A549 treated with Hydrocortisone at 1 μM for 4 hours (cell line): ENCODE measurements around the gene SNX20. TPM values are rescaled to one million over a fixed set of nuclear protein-coding genes. Genes with fewer than 3 reads are reported as not detected.

ENCODE experiments used
- total RNA-seq: library from RNA; stranded (reverse); fragments of 200-300 nt; extraction: Qiagen RNA extraction; gene quantifications from 5 replicates; pipeline ENCODE4 v1.2.3, GENCODE V29; 2022

Gene SNX20
- total RNA-seq, result not detected in 5 replicates

GRCh38 chr16:50681021-50681885 is at the start of gene SNX20:
Gene SNX20, minus strand, starts transcription at chr16:50681312. Its CDS starts 3,786 bp downstream, at chr16:50677526.

GRCh38 chr16:50692999-50693781 is 12.1 kb upstream of the SNX20 start, which contains the start of gene NOD2:
Gene NOD2, plus strand, starts transcription at chr16:50693606. Its CDS starts 5,890 bp downstream, at chr16:50699496.

Other genes starting within 250 kb of the SNX20 start
- gene NKD1, start 132.9 kb downstream of the SNX20 start, total RNA-seq, result 0.14 to 0.70 TPM (median 0.38 TPM) in 5 replicates
- 0.01 to 0.21 TPM (median 0.04 TPM) in 4 of 5 replicates, not detected in the other for gene NOD2, start 12.3 kb upstream of the SNX20 start, total RNA-seq
- gene CYLD, start 60.8 kb upstream of the SNX20 start, total RNA-seq, result 10.7 to 16.1 TPM (median 12.9 TPM) in 5 replicates